8988T (cell line): ENCODE measurements around the gene MPG.
"Not testable (repeated sequence)": the region's sequence is repeated elsewhere in the genome, so short reads cannot be mapped to it uniquely, and the experiment has no call there.

ENCODE experiments used
- DNase-seq: peaks from one replicate; pipeline ENCODE4 v3.0.0; 2011

Gene MPG

GRCh38 chr16:118857-119256 lies 40.8 kb downstream of the MPG start:
- DNase-seq: no peak

- no peak for DNase-seq
Observed at GRCh38 chr16:119295-119694, 41.3 kb downstream of the MPG start.

- no peak for DNase-seq
Observed at GRCh38 chr16:119835-120491, 41.9 kb downstream of the MPG start.

- no peak for DNase-seq
Observed at GRCh38 chr16:120756-121155, 42.7 kb downstream of the MPG start.

- no peak for DNase-seq
Observed at GRCh38 chr16:122361-122760, 44.3 kb downstream of the MPG start.

- DNase-seq: not testable (repeated sequence)
Observed at GRCh38 chr16:123558-124350, 45.7 kb downstream of the MPG start.

GRCh38 chr16:125011-125410 lies 47.0 kb downstream of the MPG start:
- no peak for DNase-seq

- DNase-seq: no peak
Observed at GRCh38 chr16:129075-129474, 51.0 kb downstream of the MPG start.

GRCh38 chr16:130533-131173 lies 52.6 kb downstream of the MPG start:
- no peak for DNase-seq

GRCh38 chr16:132120-132519 lies 54.1 kb downstream of the MPG start:
- no peak for DNase-seq

- DNase-seq: no peak
Observed at GRCh38 chr16:133716-134115, 55.7 kb downstream of the MPG start.
